Mucosa of descending colon (tissue), 3 donors: Measurements from ENCODE around the gene CCL5. TPM values are rescaled to one million over a fixed set of nuclear protein-coding genes. Genes with fewer than 3 reads are reported as not detected.

Experiments used
- ATAC-seq: fragments of 200-7000 bp; cut with Tn5 transposase; one replicate; pipeline ENCODE4 v1.9.1; 2020; ENCODE audit warnings: mild to moderate bottlenecking, moderate library complexity
- DNase-seq, 3 donors: peaks; one replicate each; pipeline ENCODE4 v3.0.0-alpha.2; 2020
- H3K36me3 ChIP-seq: fragments of 200-600 bp; one replicate; pipeline ENCODE4 v1.8.0; 2021; ENCODE audit warnings: low read depth, mild to moderate bottlenecking
- H3K4me1 ChIP-seq: fragments of 200-600 bp; one replicate; pipeline ENCODE4 v1.8.0; 2021; ENCODE audit warnings: low read depth, mild to moderate bottlenecking
- H3K4me3 ChIP-seq: fragments of 200-600 bp; one replicate; pipeline ENCODE4 v1.8.0; 2021; ENCODE audit warnings: mild to moderate bottlenecking
- H3K9me3 ChIP-seq: fragments of 200-600 bp; one replicate; pipeline ENCODE4 v1.8.0; 2021; ENCODE audit warnings: mild to moderate bottlenecking
- CTCF ChIP-seq: fragments of 200-600 bp; IDR thresholded peaks from one replicate; pipeline ENCODE4 v1.8.0; 2022; ENCODE audit warnings: antibody characterized with exemption, mild to moderate bottlenecking
- intact Hi-C, 2 donors: fragments of 100-400 bp; cut with DNase I in 1 of 2; cut with micrococcal nuclease in 1 of 2; formaldehyde crosslinking; loops; one replicate each; pipeline versions ENCODE4 v1.11.0 to v1.11.1; 2022; cut with DNase I, micrococcal nuclease
- long read RNA-seq, 2 donors: library from polyadenylated mRNA; unstranded; transcript quantifications; one replicate each; pipeline ENCODE4 v2.0.0, GENCODE V29; 2019 to 2021
- total RNA-seq, 3 donors: library from RNA; stranded (reverse); fragmentation: NEBNext Ultra II Directional in 2 of 3; extraction: Animal tissue kit (Norgen Biotek cat#: 25700) in 2 of 3; gene quantifications; one replicate each; pipeline versions ENCODE4 v1.2.1 to v1.2.4, GENCODE V29; 2021 to 2023
- donor health status: DM: no; HTN: no; CAD: no; lungs with moderate emphysema.
- donor health status: DM: no; HTN: no; CAD: no.
- donor health status: DM: no; HTN: yes; CAD: no.

The CCL5 gene
- total RNA-seq = 10 to 100 TPM in 2 of 3 donors, 1 to 10 TPM in 1; 8.4 to 20.6 (median 13.7) TPM
- long read RNA-seq, donor 1, transcript CCL5-201 (3 exons, 1,365 nt) = major isoform, 13 of 13 reads
- long read RNA-seq, donor 1, partial matches to known transcripts = 0 of 13 reads
- long read RNA-seq, donor 1, other reads (novel, unspliced or antisense) = 0 of 13 reads
- long read RNA-seq, donor 2, transcript CCL5-201 (3 exons, 1,365 nt) = major isoform, 7 of 8 reads
- long read RNA-seq, donor 2, partial matches to known transcripts = 0 of 8 reads
- long read RNA-seq, donor 2, other reads (novel, unspliced or antisense) = 1 of 8 reads

- Histone ChIP-seq H3K9me3 (no peaks in the 10 kb centered on the region), H3K4me1 (no peaks in the 10 kb centered on the region), H3K4me3 (no peak within 1 kb of the TSS), H3K36me3 (no peaks in the 10 kb centered on the region)
- intact Hi-C loops = no loop called here
- TF ChIP-seq CTCF = no peak
- ATAC-seq (peak; percentile 84), DNase-seq (peak; percentile 41 to 59 (median 54))
Measured at GRCh38 chr17:35879773-35880654, at the start of gene CCL5. Gene CCL5, minus strand, starts transcription at chr17:35880360.

- intact Hi-C loops = no loop called here
- no peaks in the 10 kb centered on the region for H3K36me3 ChIP-seq
- ATAC-seq (no peak), DNase-seq (no peak)
- peaks cover 6% of the 10 kb centered on the region for H3K4me1 ChIP-seq
- H3K9me3 ChIP-seq = no peaks in the 10 kb centered on the region
- no peak overlapping the region for H3K4me3 ChIP-seq
- TF ChIP-seq CTCF = no peak
Measured at GRCh38 chr17:35927714-35928113, 47.6 kb upstream of the CCL5 start.

- no peak for ATAC-seq
Measured at GRCh38 chr17:35923609-35924114, 43.5 kb upstream of the CCL5 start.

GRCh38 chr17:35920229-35920628 is 40.1 kb upstream of the CCL5 start:
- Histone ChIP-seq H3K9me3 (no peaks in the 10 kb centered on the region), H3K36me3 (no peaks in the 10 kb centered on the region), H3K4me3 (no peak overlapping the region), H3K4me1 (no peaks in the 10 kb centered on the region)
- no peak for TF ChIP-seq CTCF
- DNase-seq = no peak
- no peak for ATAC-seq
- intact Hi-C loops = no loop called here

More at GRCh38 chr17:35923609-35924114, 43.5 kb upstream of the CCL5 start:
- DNase-seq = no peak
- no peaks in the 10 kb centered on the region for H3K9me3 ChIP-seq
- intact Hi-C loops = no loop called here
- no peaks in the 10 kb centered on the region for H3K4me1 ChIP-seq
- no peak for TF ChIP-seq CTCF
- H3K4me3 ChIP-seq = no peak overlapping the region
- H3K36me3 ChIP-seq = no peaks in the 10 kb centered on the region

- TF ChIP-seq CTCF = no peak
- Histone ChIP-seq H3K36me3 (no peaks in the 10 kb centered on the region), H3K4me1 (no peaks in the 10 kb centered on the region), H3K9me3 (no peaks in the 10 kb centered on the region), H3K4me3 (no peak overlapping the region)
- ATAC-seq (peak; percentile 40), DNase-seq (no peak)
- intact Hi-C loops = no loop called here
Measured at GRCh38 chr17:35918665-35919064, 38.5 kb upstream of the CCL5 start.
